C4-2B (cell line): Measurements from ENCODE around the gene RPS6KA1.

Source experiments
- H3K27ac ChIP-seq: fragments of 450-650 bp; 2 replicates; pipeline ENCODE4 v1.5.1; 2017
- ZFX ChIP-seq: fragments of 450-650 bp; IDR thresholded peaks from 2 replicates; pipeline ENCODE4 v1.6.1; 2017
- TF ChIP-seq, protein P1 (sequence below): fragments of 450-650 bp; conservative IDR thresholded peaks from 2 replicates; pipeline ENCODE4 v1.5.1; 2017; ENCODE audit warnings: mild to moderate bottlenecking

Gene RPS6KA1

DNA sequence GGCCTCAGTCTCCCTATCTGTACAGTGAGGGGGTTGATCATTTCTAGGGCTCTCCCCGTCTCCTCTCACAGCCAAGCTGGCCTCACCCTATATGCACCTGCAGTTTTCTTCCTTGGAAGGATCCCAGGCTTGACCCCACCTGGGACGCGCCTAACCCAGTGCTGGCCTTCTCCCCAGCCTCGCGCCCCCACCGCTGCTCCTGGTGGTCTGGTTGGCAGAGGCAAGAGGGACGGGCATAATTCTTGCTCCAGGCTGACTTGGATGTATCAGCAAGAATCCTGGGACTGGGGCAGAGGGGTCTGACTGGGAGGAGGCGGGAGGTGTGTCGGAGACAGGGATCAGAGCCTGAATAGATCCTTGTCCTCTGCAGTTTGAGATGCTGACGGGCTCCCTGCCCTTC lies 25.2 kb downstream of the RPS6KA1 start:
- no peak overlapping the region for H3K27ac ChIP-seq
- TF ChIP-seq, protein P1, sequence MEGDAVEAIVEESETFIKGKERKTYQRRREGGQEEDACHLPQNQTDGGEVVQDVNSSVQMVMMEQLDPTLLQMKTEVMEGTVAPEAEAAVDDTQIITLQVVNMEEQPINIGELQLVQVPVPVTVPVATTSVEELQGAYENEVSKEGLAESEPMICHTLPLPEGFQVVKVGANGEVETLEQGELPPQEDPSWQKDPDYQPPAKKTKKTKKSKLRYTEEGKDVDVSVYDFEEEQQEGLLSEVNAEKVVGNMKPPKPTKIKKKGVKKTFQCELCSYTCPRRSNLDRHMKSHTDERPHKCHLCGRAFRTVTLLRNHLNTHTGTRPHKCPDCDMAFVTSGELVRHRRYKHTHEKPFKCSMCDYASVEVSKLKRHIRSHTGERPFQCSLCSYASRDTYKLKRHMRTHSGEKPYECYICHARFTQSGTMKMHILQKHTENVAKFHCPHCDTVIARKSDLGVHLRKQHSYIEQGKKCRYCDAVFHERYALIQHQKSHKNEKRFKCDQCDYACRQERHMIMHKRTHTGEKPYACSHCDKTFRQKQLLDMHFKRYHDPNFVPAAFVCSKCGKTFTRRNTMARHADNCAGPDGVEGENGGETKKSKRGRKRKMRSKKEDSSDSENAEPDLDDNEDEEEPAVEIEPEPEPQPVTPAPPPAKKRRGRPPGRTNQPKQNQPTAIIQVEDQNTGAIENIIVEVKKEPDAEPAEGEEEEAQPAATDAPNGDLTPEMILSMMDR, result no peak
- no peak for TF ChIP-seq ZFX

DNA sequence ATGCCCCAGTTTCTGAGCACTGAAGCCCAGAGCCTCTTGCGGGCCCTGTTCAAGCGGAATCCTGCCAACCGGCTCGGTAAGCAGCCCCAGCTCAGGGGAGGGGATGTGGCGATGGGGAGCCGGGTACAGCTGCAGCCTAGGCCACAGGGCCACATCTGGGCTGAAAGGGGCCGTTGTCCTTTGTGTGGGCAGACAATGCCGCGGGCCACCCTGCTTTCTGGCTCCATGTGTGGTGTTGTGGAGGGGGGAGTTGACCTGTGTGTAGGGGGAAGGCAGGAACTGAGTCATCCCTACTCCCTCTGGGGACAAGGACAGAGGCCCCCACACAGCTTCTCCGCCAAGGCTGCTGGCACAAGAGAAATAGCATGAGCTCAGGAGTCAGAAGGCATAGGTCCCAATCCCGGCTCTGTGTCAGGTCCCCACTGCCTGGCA lies 26.0 kb downstream of the RPS6KA1 start:
- H3K27ac ChIP-seq, result no peak overlapping the region
- TF ChIP-seq, protein P1, result no peak
- TF ChIP-seq ZFX, result no peak

DNA sequence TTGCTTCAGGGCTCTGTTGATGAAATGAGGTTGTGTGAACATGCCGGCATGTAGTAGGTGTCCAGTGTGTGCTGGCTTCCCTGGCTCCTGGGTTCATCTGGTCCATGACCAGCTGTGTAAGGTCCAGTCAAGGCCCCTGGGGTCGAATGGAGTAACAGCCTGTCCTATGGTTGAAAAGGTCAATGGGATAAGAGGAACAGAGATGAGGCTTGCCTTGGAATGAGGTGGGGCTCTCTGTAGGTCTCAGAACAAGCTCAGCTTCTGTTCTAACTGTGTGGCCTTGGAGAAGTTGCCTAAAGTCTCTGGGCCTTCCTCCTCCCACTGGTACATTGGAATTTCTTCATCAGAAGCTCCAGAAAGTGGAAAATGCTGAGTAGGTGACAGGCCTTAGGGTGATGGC lies 26.6 kb downstream of the RPS6KA1 start:
- no peak overlapping the region for H3K27ac ChIP-seq
- TF ChIP-seq, protein P1, result no peak
- no peak for TF ChIP-seq ZFX

DNA sequence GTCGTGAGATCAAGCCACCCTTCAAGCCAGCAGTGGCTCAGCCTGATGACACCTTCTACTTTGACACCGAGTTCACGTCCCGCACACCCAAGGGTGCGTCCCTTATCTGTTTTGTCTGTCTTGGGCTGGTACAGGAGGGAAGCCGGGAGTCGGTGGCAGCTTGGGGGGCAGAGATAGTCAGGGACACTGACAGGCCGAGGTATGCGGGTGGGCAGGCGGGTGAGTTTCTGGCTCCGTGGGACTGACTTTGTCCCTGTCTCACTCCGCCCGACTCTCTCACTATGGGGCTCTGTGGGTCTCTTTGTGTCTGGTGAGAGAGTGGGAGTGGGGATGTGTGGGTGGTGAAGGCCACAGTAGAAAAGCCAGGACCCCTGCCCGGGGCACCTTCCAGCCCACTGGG lies 27.4 kb downstream of the RPS6KA1 start:
- H3K27ac ChIP-seq, result no peak overlapping the region
- TF ChIP-seq, protein P1, result no peak
- TF ChIP-seq ZFX, result no peak

DNA sequence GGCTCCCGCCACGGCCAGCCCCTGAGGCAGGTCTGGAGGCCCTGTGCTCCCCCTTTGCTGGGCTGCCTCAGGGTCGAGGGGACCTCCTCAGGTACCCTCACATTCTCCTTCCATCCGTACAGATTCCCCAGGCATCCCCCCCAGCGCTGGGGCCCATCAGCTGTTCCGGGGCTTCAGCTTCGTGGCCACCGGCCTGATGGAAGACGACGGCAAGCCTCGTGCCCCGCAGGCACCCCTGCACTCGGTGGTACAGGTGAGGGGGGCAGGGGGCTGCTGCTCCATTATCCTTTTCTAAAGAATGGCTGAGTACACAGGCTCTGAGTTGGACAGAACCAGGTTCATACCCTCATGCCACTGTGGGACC lies 29.1 kb downstream of the RPS6KA1 start:
- H3K27ac ChIP-seq, result no peak overlapping the region
- TF ChIP-seq, protein P1, result no peak
- no peak for TF ChIP-seq ZFX

DNA sequence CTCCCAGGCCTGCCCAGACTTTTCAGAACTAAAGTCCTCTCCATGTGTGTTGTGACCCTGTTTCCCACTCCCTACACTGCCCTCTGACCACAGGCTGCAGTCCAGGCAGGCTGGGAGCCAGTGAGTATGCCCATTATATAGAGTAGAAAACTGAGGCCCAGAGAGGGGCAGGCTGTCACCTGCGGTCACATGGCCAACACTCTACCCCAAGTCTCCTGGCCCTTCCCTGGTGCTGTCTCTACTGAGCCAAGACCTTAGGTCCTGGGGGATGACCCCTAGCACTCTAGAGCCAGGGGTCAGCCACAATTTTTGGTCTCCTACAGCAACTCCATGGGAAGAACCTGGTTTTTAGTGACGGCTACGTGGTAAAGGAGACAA lies 30.8 kb downstream of the RPS6KA1 start:
- TF ChIP-seq ZFX, result no peak
- TF ChIP-seq, protein P1, result no peak
- H3K27ac ChIP-seq, result no peak overlapping the region

DNA sequence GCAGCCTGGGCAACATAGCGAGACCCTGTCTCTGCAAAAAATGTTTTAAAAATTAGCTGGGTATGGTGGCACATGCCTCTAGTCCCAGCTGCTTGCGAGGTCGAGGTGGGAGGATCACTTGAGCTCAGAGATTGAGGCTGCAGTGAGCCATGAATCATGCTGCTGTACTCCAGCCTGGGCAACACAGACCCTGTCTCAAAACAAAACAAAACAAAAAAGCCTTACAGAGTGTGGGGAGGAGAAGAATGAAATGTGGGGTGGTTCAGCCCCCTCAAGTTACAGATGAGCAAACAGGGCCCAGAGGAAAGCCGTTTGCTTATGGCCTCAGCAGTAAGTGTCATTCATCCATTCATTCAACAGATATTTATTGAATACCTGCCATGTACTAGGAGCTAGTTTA lies 40.7 kb downstream of the RPS6KA1 start:
- TF ChIP-seq, protein P1, result no peak
- TF ChIP-seq ZFX, result no peak
- H3K27ac ChIP-seq, result no peak overlapping the region
